Hepatocyte (in vitro differentiated cells): Measurements from ENCODE around the gene GJD4. TPM values are rescaled to one million over a fixed set of nuclear protein-coding genes. Genes with fewer than 3 reads are reported as not detected.
A peak's percentile ranks its signal among the peaks of the same experiment; 100 is the strongest.

ENCODE experiments used
- DNase-seq: peaks from one replicate; pipeline ENCODE4 v3.0.0-alpha.2; 2016; ENCODE audit warnings: low spot score
- H2AFZ ChIP-seq: fragments of 200-600 bp; sonication (generic); 2 replicates; pipeline ENCODE4 v1.6.0; 2016; ENCODE audit warnings: antibody characterized with exemption, mild to moderate bottlenecking
- H3K27ac ChIP-seq: fragments of 200-600 bp; sonication (generic); 2 replicates; pipeline ENCODE4 v1.5.1; 2016; ENCODE audit warnings: mild to moderate bottlenecking
- H3K27me3 ChIP-seq: fragments of 200-600 bp; sonication (generic); 2 replicates; pipeline ENCODE4 v1.6.1; 2016
- H3K36me3 ChIP-seq: fragments of 200-600 bp; sonication (generic); replicated peaks from 2 replicates; pipeline ENCODE4 v1.5.1; 2016; ENCODE audit warnings: low read depth; ENCODE audit not compliant: insufficient read depth
- H3K4me1 ChIP-seq: fragments of 200-600 bp; sonication (generic); 2 replicates; pipeline ENCODE4 v1.5.1; 2016; ENCODE audit warnings: mild to moderate bottlenecking, moderate library complexity; ENCODE audit not compliant: insufficient read depth
- H3K4me2 ChIP-seq: fragments of 200-600 bp; sonication (generic); 2 replicates; pipeline ENCODE4 v1.6.0; 2016
- H3K4me3 ChIP-seq: fragments of 200-600 bp; sonication (generic); 2 replicates; pipeline ENCODE4 v1.5.1; 2016; ENCODE audit warnings: mild to moderate bottlenecking
- H3K79me2 ChIP-seq: fragments of 200-600 bp; sonication (generic); 2 replicates; pipeline ENCODE4 v1.6.0; 2017; ENCODE audit warnings: mild to moderate bottlenecking
- H3K9me2 ChIP-seq: fragments of 200-600 bp; sonication (generic); replicated peaks from 2 replicates; pipeline ENCODE4 v1.6.0; 2017; ENCODE audit warnings: mild to moderate bottlenecking; ENCODE audit not compliant: insufficient read depth
- H3K9me3 ChIP-seq: fragments of 200-600 bp; sonication (generic); 2 replicates; pipeline ENCODE4 v1.5.1; 2016; ENCODE audit warnings: low read depth, mild to moderate bottlenecking
- H4K20me1 ChIP-seq: fragments of 200-600 bp; sonication (generic); 2 replicates; pipeline ENCODE4 v1.6.0; 2016; ENCODE audit warnings: mild to moderate bottlenecking; ENCODE audit not compliant: insufficient read depth, poor library complexity, severe bottlenecking
- CTCF ChIP-seq: fragments of 200-600 bp; sonication (generic); IDR thresholded peaks from 2 replicates; pipeline ENCODE4 v1.5.1; 2016; ENCODE audit warnings: antibody characterized with exemption, mild to moderate bottlenecking; ENCODE audit not compliant: poor library complexity
- EZH2 ChIP-seq: fragments of 200-600 bp; sonication (generic); IDR thresholded peaks from 2 replicates; pipeline ENCODE4 v1.6.1; 2016; ENCODE audit warnings: antibody characterized with exemption, mild to moderate bottlenecking, borderline replicate concordance
- EZH2phosphoT487 ChIP-seq: fragments of 200-600 bp; sonication (generic); IDR thresholded peaks from one replicate; pipeline ENCODE4 v1.6.1; 2018; ENCODE audit warnings: antibody characterized with exemption, mild to moderate bottlenecking, low read depth, moderate library complexity; ENCODE audit not compliant: unreplicated experiment, severe bottlenecking
- WGBS: methylation state at CpG from one replicate; pipeline ENCODE4 v1.1.6; 2016; ENCODE audit warnings: low lambda C conversion rate; ENCODE audit errors: missing lambda C conversion rate; 5-methylcytosine and 5-hydroxymethylcytosine counted together
- polyA plus RNA-seq: library from polyadenylated mRNA; unstranded; fragments of >200 nt; fragmentation: Nextera tagmentation; extraction: Ambion mirVana; gene quantifications from 2 replicates; pipeline ENCODE4 v1.2.1, GENCODE V29; 2016
- total RNA-seq: library from RNA; depleted of rRNA; stranded (reverse); fragments of >200 nt; gene quantifications from 2 replicates; pipeline ENCODE4 v1.2.3, GENCODE V29; 2014

GJD4 gene
- total and polyA plus RNA-seq, 2 experiments from 2014 or later: 0.17 TPM; not detected in 1

GRCh38 chr10:35642793-35643114, 37.6 kb downstream of the GJD4 start:
- TF ChIP-seq CTCF (no peak), EZH2 (no peak), EZH2phosphoT487 (no peak)
- no peaks in the 10 kb centered on the region for H3K36me3 ChIP-seq
- peak overlapping the region; percentile 79 for H2AFZ ChIP-seq
- no peak for DNase-seq
- no peaks in the 10 kb centered on the region for H3K79me2 ChIP-seq
- peaks cover under 1% of the 10 kb centered on the region for H4K20me1 ChIP-seq
- H3K27ac ChIP-seq: no peak overlapping the region
- peaks cover 13% of the 10 kb centered on the region for H3K4me1 ChIP-seq
- peak overlapping the region; percentile 92 for H3K4me2 ChIP-seq
- 1% methylated on average over 16 of the region's 17 CpGs for WGBS
- H3K9me2 ChIP-seq: no peaks in the 10 kb centered on the region
- peaks cover 25% of the 10 kb centered on the region for H3K27me3 ChIP-seq
- no peaks in the 10 kb centered on the region for H3K9me3 ChIP-seq
- H3K4me3 ChIP-seq: peak overlapping the region; percentile 15

- Histone ChIP-seq H3K9me2 (no peaks in the 10 kb centered on the region), H3K27me3 (peaks cover 19% of the 10 kb centered on the region), H3K27ac (no peak overlapping the region), H3K79me2 (no peaks in the 10 kb centered on the region), H3K4me2 (peak overlapping the region; percentile 92), H3K9me3 (no peaks in the 10 kb centered on the region), H4K20me1 (no peaks in the 10 kb centered on the region), H3K4me1 (peaks cover 12% of the 10 kb centered on the region), H2AFZ (peak overlapping the region; percentile 79), H3K36me3 (no peaks in the 10 kb centered on the region), H3K4me3 (peak overlapping the region; percentile 15)
- peak; percentile 77 for DNase-seq
- no peak for TF ChIP-seq EZH2phosphoT487
- TF ChIP-seq CTCF: no peak
- no peak for TF ChIP-seq EZH2
- WGBS: 1% methylated on average over 40 of the region's 42 CpGs
Observed at GRCh38 chr10:35643151-35644049, 38.3 kb downstream of the GJD4 start.

- Histone ChIP-seq H3K4me1 (peaks cover 12% of the 10 kb centered on the region), H3K36me3 (no peaks in the 10 kb centered on the region), H4K20me1 (no peaks in the 10 kb centered on the region), H3K27ac (no peak overlapping the region), H2AFZ (peak overlapping the region; percentile 79), H3K27me3 (peaks cover 15% of the 10 kb centered on the region), H3K4me3 (peak overlapping the region; percentile 15), H3K4me2 (peak overlapping the region; percentile 92), H3K9me3 (no peaks in the 10 kb centered on the region), H3K9me2 (no peaks in the 10 kb centered on the region), H3K79me2 (no peaks in the 10 kb centered on the region)
- peak; percentile 49 for TF ChIP-seq EZH2
- TF ChIP-seq CTCF: no peak
- no peak for TF ChIP-seq EZH2phosphoT487
- WGBS: 16% methylated on average over 13 of the region's 13 CpGs
- no peak for DNase-seq
Observed at GRCh38 chr10:35644050-35644950, 39.2 kb downstream of the GJD4 start.
